Subcutaneous preadipocyte (primary cell): Measurements from ENCODE around the gene CNKSR2. TPM values are rescaled to one million over a fixed set of nuclear protein-coding genes. Genes with fewer than 3 reads are reported as not detected.

ENCODE experiments used
- total RNA-seq: library from RNA; depleted of rRNA; stranded (reverse); fragments of >200 nt; gene quantifications from 2 replicates; pipeline ENCODE4 v1.2.3, GENCODE V29; 2012

CNKSR2 gene
- 0.37 and 0.98 TPM in 2 replicates for total RNA-seq

GRCh38 chrX:21374163-21374993, at the start of gene CNKSR2:
TSS of gene CNKSR2 (plus strand) at chrX:21374418. CDS start at chrX:21374898, 480 bp downstream.

GRCh38 chrX:21658152-21658737, 284.0 kb downstream of the CNKSR2 start, which contains the start of gene KLHL34:
TSS of gene KLHL34 (minus strand) at chrX:21658330. CDS start at chrX:21657788, 542 bp downstream.

